Left lung (tissue), 10 donors: Measurements from ENCODE around the gene PTF1A. TPM values are rescaled to one million over a fixed set of nuclear protein-coding genes. Genes with fewer than 3 reads are reported as not detected.

Source experiments
- ATAC-seq: fragments of 200-7000 bp; cut with Tn5 transposase; one replicate; pipeline ENCODE4 v1.9.1; 2020; ENCODE audit warnings: moderate library complexity
- DNase-seq, 4 donors: peaks; one replicate each; pipeline ENCODE4 v3.0.0-alpha.2; 2013 to 2020
- H3K27ac ChIP-seq, 2 donors: fragments of 200-600 bp; sonication (generic) in 1 of 2; one replicate each; pipeline versions ENCODE4 v1.5.0 to v1.8.0; 2020 to 2021
- H3K27me3 ChIP-seq, 2 donors: fragments of 200-600 bp; sonication (generic) in 1 of 2; one replicate each; pipeline versions ENCODE4 v1.5.0 to v1.8.0; 2020 to 2021
- H3K36me3 ChIP-seq, 2 donors: fragments of 200-600 bp; sonication (generic) in 1 of 2; one replicate each; pipeline versions ENCODE4 v1.5.0 to v1.8.0; 2020 to 2021
- H3K4me1 ChIP-seq, 2 donors: fragments of 200-600 bp; one replicate each; pipeline ENCODE4 v1.8.0; 2021
- H3K4me3 ChIP-seq, 2 donors: fragments of 200-600 bp; sonication (generic) in 1 of 2; one replicate each; pipeline versions ENCODE4 v1.5.0 to v1.8.0; 2020 to 2021; ENCODE audit warnings: mild to moderate bottlenecking in 1 of 2
- H3K9me3 ChIP-seq, 2 donors: fragments of 200-600 bp; sonication (generic) in 1 of 2; one replicate each; pipeline versions ENCODE4 v1.5.0 to v1.8.0; 2020 to 2021
- CTCF ChIP-seq, 2 donors: fragments of 200-600 bp; sonication (generic) in 1 of 2; IDR thresholded peaks; one replicate each; pipeline versions ENCODE4 v1.5.0 to v1.8.0; 2021; ENCODE audit warnings: antibody characterized with exemption in 2 of 2
- intact Hi-C, 2 donors: fragments of 100-400 bp; cut with DNase I; formaldehyde crosslinking; loops; one replicate each; pipeline versions ENCODE4 v1.11.2 to v1.14.2; 2022
- polyA plus RNA-seq, 6 donors: library from polyadenylated mRNA; unstranded; fragments of 120-200 nt; gene quantifications; one replicate each; pipeline ENCODE4 v1.2.1, GENCODE V29; 2013; ENCODE audit not compliant: insufficient read length in 6 of 6
- total RNA-seq, 2 donors: library from RNA; stranded (reverse); fragmentation: NEBNext Ultra II Directional; extraction: Animal tissue kit (Norgen Biotek cat#: 25700); gene quantifications; one replicate each; pipeline ENCODE4 v1.2.1, GENCODE V29; 2021
- donor health status: DM: no; HTN: yes; CAD: no.
- donor health status: DM: no; HTN: no; CAD: no.

PTF1A gene
- total and polyA plus RNA-seq, 8 donors = 0.30 TPM; not detected in 7

- no peak for ATAC-seq
- no peak for TF ChIP-seq CTCF (IDR thresholded peaks at IDR 0.05)
Measured at GRCh38 chr10:23200586-23200985, 8.5 kb downstream of the PTF1A start.

GRCh38 chr10:23200997-23201652 is 9.0 kb downstream of the PTF1A start:
- DNase-seq = no peak
- no peak overlapping the region for H3K4me3 ChIP-seq
- no peaks in the 10 kb centered on the region for H3K4me1 ChIP-seq
- no peak for ATAC-seq
- peaks cover 85 to 94% of the 10 kb centered on the region in 2 donors for H3K27me3 ChIP-seq
- H3K9me3 ChIP-seq = no peaks in the 10 kb centered on the region
- H3K27ac ChIP-seq = no peak overlapping the region
- H3K36me3 ChIP-seq = no peaks in the 10 kb centered on the region
- intact Hi-C loops = no loop called here
- no peak for TF ChIP-seq CTCF (IDR thresholded peaks at IDR 0.05)

More at GRCh38 chr10:23200586-23200985, 8.5 kb downstream of the PTF1A start:
- no peaks in the 10 kb centered on the region for H3K9me3 ChIP-seq
- intact Hi-C loops = no loop called here
- peaks cover 90 to 99% of the 10 kb centered on the region in 2 donors for H3K27me3 ChIP-seq
- no peaks in the 10 kb centered on the region for H3K36me3 ChIP-seq
- H3K27ac ChIP-seq = no peak overlapping the region
- H3K4me3 ChIP-seq = no peak overlapping the region
- no peaks in the 10 kb centered on the region for H3K4me1 ChIP-seq
- DNase-seq = no peak

GRCh38 chr10:23201837-23202236 is 9.7 kb downstream of the PTF1A start:
- DNase-seq = no peak
- no peak overlapping the region for H3K27ac ChIP-seq
- H3K36me3 ChIP-seq = no peaks in the 10 kb centered on the region
- intact Hi-C loops = no loop called here
- H3K4me3 ChIP-seq = no peak overlapping the region
- no peak for TF ChIP-seq CTCF (IDR thresholded peaks at IDR 0.05)
- no peaks in the 10 kb centered on the region for H3K9me3 ChIP-seq
- ATAC-seq = no peak
- H3K27me3 ChIP-seq = peaks cover 78 to 87% of the 10 kb centered on the region in 2 donors
- H3K4me1 ChIP-seq = no peaks in the 10 kb centered on the region

- H3K27me3 ChIP-seq = peaks cover 68 to 77% of the 10 kb centered on the region in 2 donors
Measured at GRCh38 chr10:23202779-23203178, 10.7 kb downstream of the PTF1A start.

More at GRCh38 chr10:23202779-23203178, 10.7 kb downstream of the PTF1A start:
- DNase-seq (no peak), ATAC-seq (no peak)
- intact Hi-C loops = no loop called here
- H3K4me1 ChIP-seq = no peaks in the 10 kb centered on the region
- H3K9me3 ChIP-seq = no peaks in the 10 kb centered on the region
- H3K27ac ChIP-seq = no peak overlapping the region
- H3K4me3 ChIP-seq = no peak overlapping the region
- TF ChIP-seq CTCF (IDR thresholded peaks at IDR 0.05) = no peak
- H3K36me3 ChIP-seq = no peaks in the 10 kb centered on the region
